Activated gamma-delta T cell (primary cell): ENCODE data around the gene TNFAIP8.
"Not testable (repeated sequence)": the region's sequence is repeated elsewhere in the genome, so short reads cannot be mapped to it uniquely, and the experiment has no call there.

ENCODE experiments used
- DNase-seq: peaks from one replicate; lab custom pipeline; 2025; lab: John Stamatoyannopoulos, UW

TNFAIP8 gene

GRCh38 chr5:119418606-119419100 lies 62.8 kb downstream of the TNFAIP8 start:
- no peak for DNase-seq

- DNase-seq = no peak
Observed at GRCh38 chr5:119420169-119420568, 64.3 kb downstream of the TNFAIP8 start.

GRCh38 chr5:119426057-119426456 lies 70.2 kb downstream of the TNFAIP8 start:
- no peak for DNase-seq

GRCh38 chr5:119427060-119427459 lies 71.2 kb downstream of the TNFAIP8 start:
- DNase-seq = no peak

GRCh38 chr5:119427596-119427995 lies 71.8 kb downstream of the TNFAIP8 start:
- not testable (repeated sequence) for DNase-seq

- DNase-seq = not testable (repeated sequence)
Observed at GRCh38 chr5:119428166-119428565, 72.3 kb downstream of the TNFAIP8 start.

- DNase-seq = not testable (repeated sequence)
Observed at GRCh38 chr5:119428574-119428973, 72.8 kb downstream of the TNFAIP8 start.

GRCh38 chr5:119432674-119433237 lies 76.9 kb downstream of the TNFAIP8 start:
- not testable (repeated sequence) for DNase-seq

- peak; percentile 12 for DNase-seq
Observed at GRCh38 chr5:119435436-119436132, 79.8 kb downstream of the TNFAIP8 start.

GRCh38 chr5:119437785-119438586 lies 82.2 kb downstream of the TNFAIP8 start:
- DNase-seq = not testable (repeated sequence)

GRCh38 chr5:119438587-119438917 lies 82.7 kb downstream of the TNFAIP8 start:
- DNase-seq = not testable (repeated sequence)

GRCh38 chr5:119439140-119439631 lies 83.4 kb downstream of the TNFAIP8 start:
- no peak for DNase-seq

- DNase-seq = not testable (repeated sequence)
Observed at GRCh38 chr5:119439632-119440031, 83.8 kb downstream of the TNFAIP8 start.

- not testable (repeated sequence) for DNase-seq
Observed at GRCh38 chr5:119444643-119445042, 88.8 kb downstream of the TNFAIP8 start.

GRCh38 chr5:119445544-119445943 lies 89.7 kb downstream of the TNFAIP8 start:
- DNase-seq = no peak
